Adipocyte (in vitro differentiated cells): ENCODE measurements around the gene RAB43.
"Not testable (repeated sequence)": the region's sequence is repeated elsewhere in the genome, so short reads cannot be mapped to it uniquely, and the experiment has no call there.

ENCODE experiments used
- DNase-seq: peaks from one replicate; pipeline ENCODE4 v3.0.0-alpha.2; 2015; ENCODE audit warnings: low read depth
- H3K27me3 ChIP-seq: replicated peaks from 2 replicates; pipeline ENCODE4 v1.7.0; 2013; ENCODE audit warnings: mild to moderate bottlenecking, low read length, moderate library complexity; ENCODE audit not compliant: control insufficient read depth, insufficient read depth
- H3K36me3 ChIP-seq: 2 replicates; pipeline ENCODE4 v1.7.0; 2013; ENCODE audit warnings: low read length, mild to moderate bottlenecking, moderate library complexity; ENCODE audit not compliant: control insufficient read depth, insufficient read depth, severe bottlenecking
- H3K4me1 ChIP-seq: 2 replicates; pipeline ENCODE4 v1.7.0; 2013; ENCODE audit warnings: mild to moderate bottlenecking, low read length, moderate library complexity; ENCODE audit not compliant: control insufficient read depth, insufficient read depth
- H3K4me3 ChIP-seq: 2 replicates; pipeline ENCODE4 v1.7.0; 2013; ENCODE audit warnings: mild to moderate bottlenecking, low read length, moderate library complexity
- H3K9ac ChIP-seq: 2 replicates; pipeline ENCODE4 v1.7.0; 2013; ENCODE audit warnings: mild to moderate bottlenecking, low read length, moderate library complexity
- H3K9me3 ChIP-seq: 2 replicates; pipeline ENCODE4 v1.7.0; 2013; ENCODE audit warnings: mild to moderate bottlenecking, low read length, moderate library complexity; ENCODE audit not compliant: control insufficient read depth

RAB43 gene

GRCh38 chr3:129136275-129136674 is 14.7 kb upstream of the RAB43 start:
- not testable (repeated sequence) for H3K27me3 ChIP-seq, DNase-seq, H3K9me3 ChIP-seq, H3K9ac ChIP-seq, H3K4me1 ChIP-seq, H3K4me3 ChIP-seq
- peaks cover 77% of the 10 kb centered on the region for H3K36me3 ChIP-seq

- Histone ChIP-seq H3K9ac (no peak overlapping the region), H3K4me3 (no peak overlapping the region), H3K36me3 (peaks cover 87% of the 10 kb centered on the region), H3K27me3 (no peaks in the 10 kb centered on the region), H3K9me3 (no peaks in the 10 kb centered on the region), H3K4me1 (no peaks in the 10 kb centered on the region)
- DNase-seq, result no peak
Observed at GRCh38 chr3:129132097-129132866, 10.7 kb upstream of the RAB43 start.

- Histone ChIP-seq H3K4me1 (no peaks in the 10 kb centered on the region), H3K9me3 (no peaks in the 10 kb centered on the region), H3K36me3 (peaks cover 84% of the 10 kb centered on the region), H3K27me3 (no peaks in the 10 kb centered on the region), H3K4me3 (no peak overlapping the region), H3K9ac (no peak overlapping the region)
- DNase-seq, result no peak
Observed at GRCh38 chr3:129131465-129132088, 10.0 kb upstream of the RAB43 start.

- no peak for DNase-seq
- H3K27me3 ChIP-seq, result no peaks in the 10 kb centered on the region
- H3K4me1 ChIP-seq, result no peaks in the 10 kb centered on the region
- peaks cover 79% of the 10 kb centered on the region for H3K36me3 ChIP-seq
- H3K9me3 ChIP-seq, result no peaks in the 10 kb centered on the region
- no peak overlapping the region for H3K9ac ChIP-seq
- no peak overlapping the region for H3K4me3 ChIP-seq
Observed at GRCh38 chr3:129130291-129130813, 8.7 kb upstream of the RAB43 start.

GRCh38 chr3:129128357-129129155 is 7.0 kb upstream of the RAB43 start:
- DNase-seq, result no peak
- Histone ChIP-seq H3K4me3 (no peak overlapping the region), H3K36me3 (peaks cover 61% of the 10 kb centered on the region), H3K27me3 (no peaks in the 10 kb centered on the region), H3K4me1 (peaks cover 3% of the 10 kb centered on the region), H3K9ac (no peak overlapping the region), H3K9me3 (no peaks in the 10 kb centered on the region)

- Histone ChIP-seq H3K27me3 (no peaks in the 10 kb centered on the region), H3K36me3 (peaks cover 44% of the 10 kb centered on the region), H3K4me1 (peaks cover 8% of the 10 kb centered on the region), H3K9me3 (no peaks in the 10 kb centered on the region), H3K4me3 (no peak overlapping the region), H3K9ac (no peak overlapping the region)
- DNase-seq, result no peak
Observed at GRCh38 chr3:129126726-129127280, 5.2 kb upstream of the RAB43 start.

GRCh38 chr3:129123314-129124060 is 1.9 kb upstream of the RAB43 start:
- H3K4me3 ChIP-seq, result no peak overlapping the region
- peak; percentile 58 for DNase-seq
- H3K9ac ChIP-seq, result no peak overlapping the region
- peaks cover 23% of the 10 kb centered on the region for H3K4me1 ChIP-seq
- no peaks in the 10 kb centered on the region for H3K27me3 ChIP-seq
- peaks cover 10% of the 10 kb centered on the region for H3K36me3 ChIP-seq
- H3K9me3 ChIP-seq, result no peaks in the 10 kb centered on the region

- Histone ChIP-seq H3K9ac (no peak overlapping the region), H3K9me3 (no peaks in the 10 kb centered on the region), H3K4me1 (peaks cover 23% of the 10 kb centered on the region), H3K27me3 (no peaks in the 10 kb centered on the region), H3K36me3 (peaks cover 10% of the 10 kb centered on the region), H3K4me3 (no peak overlapping the region)
- DNase-seq, result peak; percentile 41
Observed at GRCh38 chr3:129122412-129123011, 908 bp upstream of the RAB43 start.

GRCh38 chr3:129121016-129121791 is 400 bp downstream of the RAB43 start:
- no peak for DNase-seq
- Histone ChIP-seq H3K9me3 (no peaks in the 10 kb centered on the region), H3K36me3 (peaks cover 9% of the 10 kb centered on the region), H3K4me1 (peaks cover 32% of the 10 kb centered on the region), H3K9ac (peak overlapping the region; percentile 92), H3K4me3 (peak overlapping the region; percentile 88), H3K27me3 (no peaks in the 10 kb centered on the region)
